ENCODE data around the gene SIRT3.

SIRT3 gene

GRCh38 chr11:236774-237767 lies 929 bp upstream of the SIRT3 start, which contains the start of gene PSMD13:
TSS of gene PSMD13 (plus strand) at chr11:236976. CDS start at chr11:237050, 74 bp downstream.
- Mint-ChIP-seq H3K9me3 (no peaks in the 10 kb centered on the region), H3K36me3 (ENCODE audit: low read depth) (peaks cover 55% of the 10 kb centered on the region), H3K4me3 (peak within 1 kb of the TSS; percentile 99), H3K27me3 (no peaks in the 10 kb centered on the region), H3K4me1 (ENCODE audit: low read depth) (peaks cover 47% of the 10 kb centered on the region), H3K27ac (peak within 1 kb of the TSS; percentile 100)
- peak; percentile 93 for DNase-seq

GRCh38 chr11:235609-235996 lies 539 bp downstream of the SIRT3 start:
- H3K36me3 Mint-ChIP-seq (ENCODE audit: low read depth): peaks cover 42% of the 10 kb centered on the region
- no peaks in the 10 kb centered on the region for H3K9me3 Mint-ChIP-seq
- peak overlapping the region; percentile 92 for H3K27ac Mint-ChIP-seq
- no peaks in the 10 kb centered on the region for H3K27me3 Mint-ChIP-seq
- peaks cover 37% of the 10 kb centered on the region for H3K4me1 Mint-ChIP-seq (ENCODE audit: low read depth)
- DNase-seq: no peak
- peak overlapping the region; percentile 99 for H3K4me3 Mint-ChIP-seq

GRCh38 chr11:235180-235579 lies 962 bp downstream of the SIRT3 start:
- Mint-ChIP-seq H3K36me3 (ENCODE audit: low read depth) (peaks cover 41% of the 10 kb centered on the region), H3K27me3 (no peaks in the 10 kb centered on the region)

GRCh38 chr11:232783-233565 lies 3.2 kb downstream of the SIRT3 start:
- no peaks in the 10 kb centered on the region for H3K27me3 Mint-ChIP-seq
- H3K36me3 Mint-ChIP-seq (ENCODE audit: low read depth): peaks cover 33% of the 10 kb centered on the region
- no peak overlapping the region for H3K27ac Mint-ChIP-seq
- H3K4me1 Mint-ChIP-seq (ENCODE audit: low read depth): peaks cover 23% of the 10 kb centered on the region
- no peak for DNase-seq
- H3K4me3 Mint-ChIP-seq: no peak overlapping the region
- H3K9me3 Mint-ChIP-seq: no peaks in the 10 kb centered on the region

More at GRCh38 chr11:235180-235579, 962 bp downstream of the SIRT3 start:
- H3K4me3 Mint-ChIP-seq: peak overlapping the region; percentile 99
- H3K4me1 Mint-ChIP-seq (ENCODE audit: low read depth): peaks cover 36% of the 10 kb centered on the region
- H3K9me3 Mint-ChIP-seq: no peaks in the 10 kb centered on the region
- H3K27ac Mint-ChIP-seq: peak overlapping the region; percentile 92
- no peak for DNase-seq

GRCh38 chr11:230431-230830 lies 5.7 kb downstream of the SIRT3 start:
- Mint-ChIP-seq H3K36me3 (ENCODE audit: low read depth) (peaks cover 20% of the 10 kb centered on the region), H3K4me3 (no peak overlapping the region), H3K27me3 (no peaks in the 10 kb centered on the region), H3K4me1 (ENCODE audit: low read depth) (peaks cover 26% of the 10 kb centered on the region), H3K27ac (no peak overlapping the region), H3K9me3 (no peaks in the 10 kb centered on the region)
- DNase-seq: no peak

GRCh38 chr11:227824-228379 lies 8.2 kb downstream of the SIRT3 start:
- H3K4me3 Mint-ChIP-seq: no peak overlapping the region
- no peaks in the 10 kb centered on the region for H3K27me3 Mint-ChIP-seq
- peaks cover 24% of the 10 kb centered on the region for H3K36me3 Mint-ChIP-seq (ENCODE audit: low read depth)
- no peaks in the 10 kb centered on the region for H3K9me3 Mint-ChIP-seq
- H3K27ac Mint-ChIP-seq: peak overlapping the region; percentile 16
- H3K4me1 Mint-ChIP-seq (ENCODE audit: low read depth): peaks cover 21% of the 10 kb centered on the region
- DNase-seq: no peak

GRCh38 chr11:225734-226453 lies 10.2 kb downstream of the SIRT3 start:
- peaks cover 21% of the 10 kb centered on the region for H3K4me1 Mint-ChIP-seq (ENCODE audit: low read depth)
- DNase-seq: no peak
- H3K27ac Mint-ChIP-seq: peak overlapping the region; percentile 42
- H3K4me3 Mint-ChIP-seq: no peak overlapping the region
- H3K27me3 Mint-ChIP-seq: no peaks in the 10 kb centered on the region
- H3K36me3 Mint-ChIP-seq (ENCODE audit: low read depth): peaks cover 29% of the 10 kb centered on the region
- H3K9me3 Mint-ChIP-seq: no peaks in the 10 kb centered on the region

- peaks cover 18% of the 10 kb centered on the region for H3K4me1 Mint-ChIP-seq (ENCODE audit: low read depth)
- peaks cover 24% of the 10 kb centered on the region for H3K36me3 Mint-ChIP-seq (ENCODE audit: low read depth)
- no peak overlapping the region for H3K4me3 Mint-ChIP-seq
- no peak overlapping the region for H3K27ac Mint-ChIP-seq
- H3K9me3 Mint-ChIP-seq: no peaks in the 10 kb centered on the region
- no peaks in the 10 kb centered on the region for H3K27me3 Mint-ChIP-seq
- no peak for DNase-seq
Observed at GRCh38 chr11:224424-224823, 11.7 kb downstream of the SIRT3 start.

GRCh38 chr11:223884-224283 lies 12.3 kb downstream of the SIRT3 start:
- Mint-ChIP-seq H3K36me3 (ENCODE audit: low read depth) (peaks cover 23% of the 10 kb centered on the region), H3K4me1 (ENCODE audit: low read depth) (peaks cover 18% of the 10 kb centered on the region), H3K9me3 (no peaks in the 10 kb centered on the region), H3K27ac (no peak overlapping the region), H3K4me3 (no peak overlapping the region), H3K27me3 (no peaks in the 10 kb centered on the region)
- DNase-seq: no peak

GRCh38 chr11:223026-223789 lies 12.9 kb downstream of the SIRT3 start:
- no peaks in the 10 kb centered on the region for H3K9me3 Mint-ChIP-seq
- H3K36me3 Mint-ChIP-seq (ENCODE audit: low read depth): peaks cover 18% of the 10 kb centered on the region
- H3K4me3 Mint-ChIP-seq: no peak overlapping the region
- H3K4me1 Mint-ChIP-seq (ENCODE audit: low read depth): peaks cover 11% of the 10 kb centered on the region
- H3K27ac Mint-ChIP-seq: peak overlapping the region; percentile 40
- no peaks in the 10 kb centered on the region for H3K27me3 Mint-ChIP-seq
- DNase-seq: no peak

GRCh38 chr11:221998-222789 lies 13.9 kb downstream of the SIRT3 start:
- DNase-seq: no peak
- Mint-ChIP-seq H3K36me3 (ENCODE audit: low read depth) (peaks cover 21% of the 10 kb centered on the region), H3K4me1 (ENCODE audit: low read depth) (peaks cover 17% of the 10 kb centered on the region), H3K9me3 (no peaks in the 10 kb centered on the region), H3K27ac (no peak overlapping the region), H3K27me3 (no peaks in the 10 kb centered on the region), H3K4me3 (no peak overlapping the region)

GRCh38 chr11:221539-221938 lies 14.6 kb downstream of the SIRT3 start:
- no peak for DNase-seq
- H3K9me3 Mint-ChIP-seq: no peaks in the 10 kb centered on the region
- no peaks in the 10 kb centered on the region for H3K27me3 Mint-ChIP-seq
- H3K27ac Mint-ChIP-seq: no peak overlapping the region
- peaks cover 21% of the 10 kb centered on the region for H3K36me3 Mint-ChIP-seq (ENCODE audit: low read depth)
- peaks cover 18% of the 10 kb centered on the region for H3K4me1 Mint-ChIP-seq (ENCODE audit: low read depth)
- H3K4me3 Mint-ChIP-seq: no peak overlapping the region

All from activated T-cell treated with anti-CD3 and anti-CD28 coated beads, Interleukin-2, amount 50 U/mL, for 24 hours (primary cell).